Spleen (tissue), 7 donors: ENCODE data around the gene TREM2.

Experiments used
- CTCF ChIP-seq, 11 experiments: fragments of 200-600 bp in 7 of 11; fragments of 450-650 bp in 4 of 11; sonication (generic) in 4 of 11; IDR thresholded peaks in 8 of 11; conservative IDR thresholded peaks in 3 of 11; 1 replicate in 7 of 11; 2 replicates in 4 of 11; pipeline versions ENCODE4 v1.4.0 to v1.8.0; 2016 to 2021; ENCODE audit warnings: antibody characterized with exemption in 11 of 11, inconsistent platforms in 4 of 11, mild to moderate bottlenecking in 1 of 11
- POLR2A ChIP-seq, 3 donors: fragments of 450-650 bp; IDR thresholded peaks; one replicate each; pipeline ENCODE4 v1.5.1; 2017; ENCODE audit warnings: antibody characterized with exemption in 3 of 3, mild to moderate bottlenecking in 1 of 3
- POLR2AphosphoS5 ChIP-seq, 3 donors: sonication (generic); formaldehyde crosslinking; IDR thresholded peaks; one replicate each; pipeline ENCODE4 v1.5.1; 2017; ENCODE audit warnings: antibody characterized with exemption in 3 of 3
- donor health status: DM: no; HTN: no; CAD: no; lungs with moderate emphysema.
- donor health status: DM: no; HTN: no; CAD: no.
- donor health status: DM: no; HTN: no; CAD: no.

GRCh38 chr6:41189967-41190366 lies 27.1 kb upstream of the TREM2 start:
- TF ChIP-seq POLR2A (IDR thresholded peaks at IDR 0.05) (no peak), CTCF (IDR thresholded peaks at IDR 0.05 in 8 of 11, conservative IDR thresholded peaks at IDR 0.05 in 3 of 11) (no peak), POLR2AphosphoS5 (IDR thresholded peaks at IDR 0.05) (no peak)
